ENCODE results near the gene PHKB.

Gene PHKB

GRCh38 chr16:47481698-47482374, 20.7 kb downstream of the PHKB start:
- no peak for DNase-seq (ENCODE audit: low read depth)
- TF ChIP-seq CTCF (IDR thresholded peaks at IDR 0.05; ENCODE audit: low read length, missing control alignments), result no peak
- H3K4me3 ChIP-seq (replicated peaks; ENCODE audit: low read depth, low read length), result no peak overlapping the region

- DNase-seq (ENCODE audit: low read depth), result no peak
- H3K4me3 ChIP-seq (replicated peaks; ENCODE audit: low read depth, low read length), result no peak overlapping the region
- TF ChIP-seq CTCF (IDR thresholded peaks at IDR 0.05; ENCODE audit: low read length, missing control alignments), result no peak
Observed at GRCh38 chr16:47483616-47484015, 22.5 kb downstream of the PHKB start.

- DNase-seq (ENCODE audit: low read depth), result no peak
- H3K4me3 ChIP-seq (replicated peaks; ENCODE audit: low read depth, low read length), result no peak overlapping the region
- no peak for TF ChIP-seq CTCF (IDR thresholded peaks at IDR 0.05; ENCODE audit: low read length, missing control alignments)
Observed at GRCh38 chr16:47486856-47487255, 25.7 kb downstream of the PHKB start.

- DNase-seq (ENCODE audit: low read depth), result no peak
- TF ChIP-seq CTCF (IDR thresholded peaks at IDR 0.05; ENCODE audit: low read length, missing control alignments), result no peak
Observed at GRCh38 chr16:47488051-47488450, 26.9 kb downstream of the PHKB start.

GRCh38 chr16:47490471-47490870, 29.3 kb downstream of the PHKB start:
- no peak for TF ChIP-seq CTCF (IDR thresholded peaks at IDR 0.05; ENCODE audit: low read length, missing control alignments)
- no peak for DNase-seq (ENCODE audit: low read depth)
- no peak overlapping the region for H3K4me3 ChIP-seq (replicated peaks; ENCODE audit: low read depth, low read length)

More at GRCh38 chr16:47488051-47488450, 26.9 kb downstream of the PHKB start:
- H3K4me3 ChIP-seq (replicated peaks; ENCODE audit: low read depth, low read length), result no peak overlapping the region

GRCh38 chr16:47492036-47492427, 30.9 kb downstream of the PHKB start:
- TF ChIP-seq CTCF (IDR thresholded peaks at IDR 0.05; ENCODE audit: low read length, missing control alignments), result no peak
- no peak for DNase-seq (ENCODE audit: low read depth)
- H3K4me3 ChIP-seq (replicated peaks; ENCODE audit: low read depth, low read length), result no peak overlapping the region
